Transverse colon (tissue), 4 donors: ENCODE data around the gene CDHR4. TPM values are rescaled to one million over a fixed set of nuclear protein-coding genes. Genes with fewer than 3 reads are reported as not detected.

ENCODE experiments used
- DNase-seq: peaks from one replicate; pipeline ENCODE4 v3.0.0-alpha.2; 2019
- H3K27ac ChIP-seq, 4 donors: fragments of 200-600 bp; sonication (generic); 2 replicates each; pipeline ENCODE4 v1.5.1; 2016 to 2018; ENCODE audit warnings: inconsistent platforms in 4 of 4
- H3K27me3 ChIP-seq: fragments of 200-600 bp; sonication (generic); 2 replicates; pipeline ENCODE4 v1.5.1; 2017; ENCODE audit warnings: inconsistent platforms
- H3K36me3 ChIP-seq, 4 donors: fragments of 200-600 bp; sonication (generic); 2 replicates each; pipeline ENCODE4 v1.5.1; 2017 to 2019; ENCODE audit warnings: inconsistent platforms in 4 of 4
- H3K4me1 ChIP-seq, 4 donors: fragments of 200-600 bp; sonication (generic); 2 replicates each; pipeline ENCODE4 v1.5.1; 2017 to 2020; ENCODE audit warnings: inconsistent platforms in 4 of 4
- H3K4me3 ChIP-seq, 4 donors: fragments of 200-600 bp; sonication (generic); 1 replicate in 1 of 4; 2 replicates in 3 of 4; pipeline versions ENCODE4 v1.5.1 to v1.6.1; 2017 to 2019; ENCODE audit warnings: inconsistent platforms in 4 of 4
- H3K9me3 ChIP-seq, 2 donors: fragments of 200-600 bp; sonication (generic); 2 replicates each; pipeline ENCODE4 v1.5.1; 2017 to 2019; ENCODE audit warnings: inconsistent platforms in 2 of 2
- CTCF ChIP-seq, 5 experiments: fragments of 200-600 bp in 3 of 5; fragments of 450-650 bp in 2 of 5; sonication (generic) in 3 of 5; IDR thresholded peaks; 1 replicate in 2 of 5; 2 replicates in 3 of 5; pipeline ENCODE4 v1.5.1; 2016 to 2017; ENCODE audit warnings: antibody characterized with exemption in 5 of 5, inconsistent platforms in 3 of 5, mild to moderate bottlenecking in 2 of 5, moderate library complexity in 1 of 5
- EP300 ChIP-seq: sonication (generic); formaldehyde crosslinking; IDR thresholded peaks from one replicate; pipeline ENCODE4 v1.6.1; 2017; ENCODE audit warnings: antibody characterized with exemption, low read depth
- POLR2A ChIP-seq: fragments of 450-650 bp; IDR thresholded peaks from one replicate; pipeline ENCODE4 v1.6.1; 2016; ENCODE audit warnings: antibody characterized with exemption, mild to moderate bottlenecking, moderate library complexity
- POLR2AphosphoS5 ChIP-seq, 3 donors: sonication (generic); formaldehyde crosslinking; IDR thresholded peaks; one replicate each; pipeline ENCODE4 v1.6.1; 2016; ENCODE audit warnings: antibody characterized with exemption in 3 of 3
- WGBS, 2 donors: methylation state at CpG; one replicate each; pipeline ENCODE4 v1.1.5; 2018; ENCODE audit warnings: low coverage in 1 of 2; 5-methylcytosine and 5-hydroxymethylcytosine counted together
- in situ Hi-C, 4 donors: fragments of 200-750 bp; cut with MboI; loops; one replicate each; pipeline versions ENCODE4 v1.15.0 to v1.15.1; 2017; ENCODE audit warnings: low sequenced_read_pairs in 3 of 4, low pct_ligation_motif_present in 1 of 4, low pct_unique_long_range_greater_than_20kb in 1 of 4
- intact Hi-C: fragments of 100-400 bp; cut with DNase I; formaldehyde crosslinking; loops from one replicate; pipeline ENCODE4 v1.15.1; 2023; ENCODE audit warnings: low total_unique reads
- small RNA-seq, 4 donors: library from RNA; depleted of rRNA; stranded (forward); fragments of <200 nt; gene quantifications; one replicate each; pipeline ENCODE3, GENCODE V24; 2016
- total RNA-seq, 4 donors: library from RNA; depleted of rRNA; stranded (reverse); fragments of >200 nt; gene quantifications; one replicate each; pipeline ENCODE4 v1.1.0, GENCODE V29; 2016

Gene CDHR4
- total RNA-seq, 4 donors from 2014 or later = not detected

DNA sequence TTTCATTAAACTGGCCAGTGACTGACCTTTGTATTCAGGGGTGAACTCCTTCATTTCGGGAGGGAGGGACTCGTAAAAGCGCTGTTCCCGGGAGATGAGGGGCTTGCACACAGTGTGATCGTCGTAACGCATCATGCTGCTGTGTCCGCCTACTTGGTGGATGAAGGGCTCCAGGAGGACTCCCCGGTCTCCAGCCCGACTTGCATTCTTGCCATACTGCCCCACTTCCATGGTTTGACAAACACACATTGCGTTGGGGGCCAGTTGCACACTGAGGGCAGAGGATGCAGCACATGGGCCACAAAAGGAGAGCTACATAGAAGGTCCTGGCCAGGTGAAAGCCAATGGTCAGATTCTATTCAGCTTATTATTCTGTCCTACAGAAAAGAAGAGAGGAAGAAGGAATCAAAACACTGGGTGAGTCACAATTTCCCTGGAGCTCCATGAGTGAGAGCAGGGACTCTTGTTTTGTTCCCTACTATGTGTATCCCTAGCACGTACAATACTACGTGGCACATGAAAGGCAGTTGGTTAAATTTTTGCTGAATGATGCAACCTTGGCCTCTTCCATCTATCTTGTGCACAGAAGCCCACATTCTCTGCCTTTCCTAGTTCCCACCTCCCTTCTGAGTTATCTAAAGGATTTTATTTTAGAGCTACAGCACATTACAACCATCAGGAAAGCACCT, 51.7 kb downstream of the CDHR4 start:
- in situ Hi-C loops = no loop called here
- 88% methylated on average over 13 of the region's 13 CpGs; no CpG with 5 or more reads in 1 of the 2 donors for WGBS, 2 donors

GRCh38 chr3:49745986-49746385, 53.7 kb downstream of the CDHR4 start:
- no peak for DNase-seq
- Histone ChIP-seq H3K9me3 (no peaks in the 10 kb centered on the region), H3K4me1 (no peaks in the 10 kb centered on the region), H3K4me3 (no peak overlapping the region), H3K27me3 (no peaks in the 10 kb centered on the region), H3K36me3 (peaks cover 0 to 9% (median 0%) of the 10 kb centered on the region in 4 donors), H3K27ac (no peak overlapping the region)
- WGBS, 2 donors = 53 to 77% methylated on average over 2 of the region's 2 CpGs
- in situ Hi-C loops (no loop called here), intact Hi-C loops (no loop called here)
- TF ChIP-seq POLR2A (no peak), CTCF (IDR thresholded peaks at IDR 0.05) (no peak), EP300 (no peak), POLR2AphosphoS5 (IDR thresholded peaks at IDR 0.05) (no peak)

More for the DNA sequence above, 51.7 kb downstream of the CDHR4 start:
- H3K9me3 ChIP-seq = no peaks in the 10 kb centered on the region
- H3K27ac ChIP-seq = no peak overlapping the region
- no peaks in the 10 kb centered on the region for H3K27me3 ChIP-seq
- H3K4me1 ChIP-seq = no peaks in the 10 kb centered on the region
- no peak for DNase-seq
- peaks cover 0 to 9% (median 0%) of the 10 kb centered on the region in 4 donors for H3K36me3 ChIP-seq
- intact Hi-C loops = no loop called here
- no peak overlapping the region for H3K4me3 ChIP-seq
- no peak for TF ChIP-seq POLR2AphosphoS5 (IDR thresholded peaks at IDR 0.05)
- no peak for TF ChIP-seq EP300

Small RNA genes within 50 kb of the gene (small RNA-seq; reads per million reads assigned to genes)
- gene COX6CP14 = 0 reads per million in 4 donors

Other genes with a start within 250 kb of the CDHR4 start
- under 1 TPM in 3 of 4 donors, not detected in 1; under 0.01 to 0.32 (median 0.27) TPM for gene BSN, start 245.4 kb downstream of the CDHR4 start, total RNA-seq
- gene APEH, start 125.5 kb downstream of the CDHR4 start, total RNA-seq = 100 to 1,000 TPM in 3 of 4 donors, 10 to 100 TPM in 1; 53.9 to 151 (median 116) TPM
- gene MST1, start 110.4 kb downstream of the CDHR4 start, total RNA-seq = 100 to 1,000 TPM in 1 of 4 donors, 10 to 100 TPM in 3; 12.2 to 116 (median 15.1) TPM
- gene RNF123, start 110.3 kb downstream of the CDHR4 start, total RNA-seq = 10 to 100 TPM; 34.6 to 99.5 (median 52.1) TPM
- under 1 TPM in 2 of 4 donors, not detected in 2; 0.68 to 0.79 TPM for gene AMIGO3, start 80.2 kb downstream of the CDHR4 start, total RNA-seq
- 10 to 100 TPM; 37.2 to 53.9 (median 44.2) TPM for gene GMPPB, start 75.9 kb downstream of the CDHR4 start, total RNA-seq
- 10 to 100 TPM; 20.5 to 40.7 (median 39.7) TPM for gene IP6K1, start 13.3 kb downstream of the CDHR4 start, total RNA-seq
- 1 to 10 TPM in 2 of 4 donors, not detected in 2; 1.4 to 1.5 TPM for gene INKA1, start 3.4 kb upstream of the CDHR4 start, total RNA-seq
- gene UBA7, start 14.1 kb upstream of the CDHR4 start, total RNA-seq = 100 to 1,000 TPM in 1 of 4 donors, 10 to 100 TPM in 3; 77.5 to 112 (median 94.0) TPM
- gene TRAIP, start 56.7 kb upstream of the CDHR4 start, total RNA-seq = 1 to 10 TPM; 1.2 to 1.7 (median 1.6) TPM
- gene CAMKV, start 70.0 kb upstream of the CDHR4 start, total RNA-seq = under 1 TPM in 1 of 4 donors, not detected in 3; 0.14 TPM
- gene MST1R, start 104.0 kb upstream of the CDHR4 start, total RNA-seq = 100 to 1,000 TPM in 3 of 4 donors, 10 to 100 TPM in 1; 92.8 to 323 (median 138) TPM
- gene MON1A, start 129.9 kb upstream of the CDHR4 start, total RNA-seq = 10 to 100 TPM in 1 of 4 donors, 1 to 10 TPM in 2, under 1 TPM in 1; 0.80 to 10.5 (median 8.7) TPM
- gene RBM6, start 140.3 kb upstream of the CDHR4 start, total RNA-seq = 100 to 1,000 TPM in 3 of 4 donors, 10 to 100 TPM in 1; 89.7 to 256 (median 152) TPM